ENCODE measurements around the gene SALL2. TPM values are rescaled to one million over a fixed set of nuclear protein-coding genes. Genes with fewer than 3 reads are reported as not detected.
A peak's percentile ranks its signal among the peaks of the same experiment; 100 is the strongest.

The SALL2 gene
- total and polyA plus RNA-seq, 12 donors: 3.2 to 20.6 (median 6.9) TPM

DNA sequence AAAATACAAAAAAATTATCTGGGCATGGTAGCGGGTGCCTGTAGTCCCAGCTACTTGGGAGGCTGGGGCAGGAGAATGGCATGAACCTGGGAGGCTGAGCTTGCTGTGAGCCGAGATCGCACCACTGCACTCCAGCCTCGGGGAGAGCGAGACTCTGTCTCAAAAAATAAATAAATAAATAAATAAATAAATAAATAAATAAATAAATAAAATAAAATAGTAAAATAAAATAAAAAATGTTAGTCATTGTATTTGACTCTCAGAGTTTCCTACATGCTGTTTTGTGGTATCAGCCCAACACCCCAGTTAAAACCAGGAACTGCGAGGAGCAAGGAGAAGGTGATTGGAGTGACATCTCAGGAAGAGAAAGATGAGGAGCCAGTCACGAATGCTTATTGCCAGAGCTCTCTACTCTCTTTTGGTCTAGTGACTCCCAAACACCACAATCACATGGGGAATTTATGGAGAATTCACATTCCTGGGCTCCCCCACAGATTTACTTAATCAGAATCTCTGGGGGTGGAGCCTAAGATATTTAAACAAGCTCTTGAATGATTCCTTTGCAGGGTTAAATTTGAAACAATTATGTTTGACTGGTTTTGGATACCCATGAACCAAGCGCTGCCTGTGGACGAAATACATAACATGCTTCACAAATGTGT lies 15.4 kb upstream of the SALL2 start:
- no peak for TF ChIP-seq CTCF (IDR thresholded peaks at IDR 0.05)
- no peak for TF ChIP-seq POLR2A (IDR thresholded peaks at IDR 0.05)
- H3K4me1 ChIP-seq (replicated peaks in 1 of 2): peaks cover 3 to 6% of the 10 kb centered on the region in 2 donors
- H3K4me3 ChIP-seq: no peak overlapping the region
- no peaks in the 10 kb centered on the region for H3K9me3 ChIP-seq (replicated peaks in 1 of 3)
- no peaks in the 10 kb centered on the region for H3K36me3 ChIP-seq (replicated peaks in 1 of 2)
- intact Hi-C loops (cut with DNase I): no loop called here
- no peak overlapping the region for H3K27ac ChIP-seq
- WGBS, 4 donors: 82 to 90% (median 84%) methylated on average over 9 of the region's 9 CpGs
- peaks cover 19% of the 10 kb centered on the region for H3K27me3 ChIP-seq
- DNase-seq: no peak

- TF ChIP-seq CTCF (IDR thresholded peaks at IDR 0.05) (no peak), POLR2A (IDR thresholded peaks at IDR 0.05) (no peak)
- DNase-seq: no peak
- Histone ChIP-seq H3K4me1 (replicated peaks in 1 of 2) (peaks cover 7 to 9% of the 10 kb centered on the region in 2 donors), H3K27ac (no peak overlapping the region), H3K36me3 (replicated peaks in 1 of 2) (no peaks in the 10 kb centered on the region), H3K27me3 (peaks cover 27% of the 10 kb centered on the region), H3K4me3 (no peak overlapping the region), H3K9me3 (replicated peaks in 1 of 3) (no peaks in the 10 kb centered on the region)
- WGBS, 4 donors: 28 to 39% (median 34%) methylated on average over 3 of the region's 3 CpGs
- intact Hi-C loops (cut with DNase I): no loop called here
Observed at GRCh38 chr14:21539189-21539940, 13.2 kb upstream of the SALL2 start.

DNA sequence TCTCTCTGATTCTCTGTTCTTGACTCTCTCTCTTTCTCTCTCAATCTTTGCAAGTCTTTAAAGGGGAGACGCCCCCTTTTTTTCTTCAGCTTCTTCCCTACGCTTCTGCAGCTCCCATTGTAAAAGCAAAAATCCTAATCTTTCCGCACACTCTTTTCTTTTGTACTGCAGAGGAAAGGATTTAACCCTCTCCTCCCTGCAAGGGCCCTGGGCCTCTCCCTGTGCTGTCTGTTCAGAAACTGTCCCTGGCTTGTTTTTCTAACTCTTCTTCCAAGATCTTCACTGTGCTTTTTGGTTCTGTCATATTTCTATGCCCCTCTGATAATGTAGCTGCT lies 10.9 kb upstream of the SALL2 start:
- Histone ChIP-seq H3K27me3 (peaks cover 26% of the 10 kb centered on the region), H3K36me3 (replicated peaks in 1 of 2) (no peaks in the 10 kb centered on the region), H3K4me3 (peak overlapping the region in 1 of 4 donors; percentile 44), H3K4me1 (replicated peaks in 1 of 2) (peaks cover 7 to 9% of the 10 kb centered on the region in 2 donors), H3K27ac (no peak overlapping the region), H3K9me3 (replicated peaks in 1 of 3) (no peaks in the 10 kb centered on the region)
- no peak for TF ChIP-seq CTCF (IDR thresholded peaks at IDR 0.05)
- no peak for TF ChIP-seq POLR2A (IDR thresholded peaks at IDR 0.05)
- no peak for DNase-seq
- intact Hi-C loops (cut with DNase I): no loop called here
- 14 to 26% (median 21%) methylated on average over 3 of the region's 3 CpGs for WGBS, 4 donors

DNA sequence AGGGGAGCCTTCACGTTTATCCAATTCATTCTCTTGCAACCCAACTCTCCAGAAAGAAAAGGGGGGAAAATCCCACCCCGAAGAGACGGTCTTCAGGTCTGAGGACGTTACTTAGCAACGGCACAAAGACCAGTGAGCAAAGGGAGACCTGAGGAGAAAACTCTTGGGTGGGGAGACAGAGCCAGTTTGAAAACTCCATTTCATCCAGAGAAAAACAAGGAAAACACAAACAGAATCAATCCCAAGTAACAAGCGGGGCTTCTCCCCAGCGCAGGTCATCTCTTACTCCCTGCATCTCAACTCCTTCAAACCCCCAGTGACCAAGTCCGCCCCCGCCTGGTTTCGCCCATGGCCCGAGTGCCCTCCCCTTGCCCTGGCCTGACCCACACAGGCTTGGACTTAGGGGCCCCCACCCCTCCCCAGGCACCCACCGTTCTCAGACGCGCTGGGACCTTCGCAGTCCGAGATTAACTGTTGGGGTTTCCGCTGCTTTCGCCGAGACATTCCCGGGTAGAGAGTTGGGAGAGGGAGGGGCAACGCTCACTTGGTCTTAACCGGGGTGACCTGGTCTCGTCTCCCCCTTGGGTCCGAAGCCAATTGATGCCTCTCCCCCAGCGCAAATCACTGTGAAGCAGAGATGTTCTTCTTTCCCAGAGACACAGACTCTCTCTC lies 10.4 kb upstream of the SALL2 start:
- Histone ChIP-seq H3K27ac (no peak overlapping the region), H3K27me3 (peaks cover 21% of the 10 kb centered on the region), H3K4me1 (replicated peaks in 1 of 2) (peaks cover 7 to 9% of the 10 kb centered on the region in 2 donors), H3K4me3 (peak overlapping the region in 1 of 4 donors; percentile 44), H3K36me3 (replicated peaks in 1 of 2) (no peaks in the 10 kb centered on the region), H3K9me3 (replicated peaks in 1 of 3) (no peaks in the 10 kb centered on the region)
- WGBS, 4 donors: 1 to 6% (median 4%) methylated on average over 23 to 25 of the region's 25 CpGs
- TF ChIP-seq CTCF (IDR thresholded peaks at IDR 0.05): no peak
- no peak for TF ChIP-seq POLR2A (IDR thresholded peaks at IDR 0.05)
- intact Hi-C loops (cut with DNase I): no loop called here
- no peak for DNase-seq

All from adrenal gland (tissue), 12 donors.